ENCODE data around the gene LMBRD1.

LMBRD1 gene

DNA sequence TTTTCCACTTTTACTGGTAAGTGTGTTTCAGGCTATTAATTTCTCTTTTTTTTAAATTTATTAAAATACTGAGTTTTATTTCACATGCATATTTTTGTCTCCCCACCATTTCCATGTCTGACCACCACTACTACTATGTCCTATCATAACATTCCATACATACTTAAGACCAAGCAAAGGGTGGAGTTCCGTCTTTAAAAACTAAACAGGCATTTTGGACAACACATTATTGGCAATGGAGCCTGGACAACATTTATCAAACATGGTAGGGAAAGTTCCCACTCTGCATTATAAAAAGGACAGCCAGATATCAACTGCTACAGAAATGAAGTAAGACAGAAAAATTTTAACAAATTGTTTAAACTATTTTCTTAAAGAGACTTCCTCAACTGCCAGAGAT is 91.9 kb downstream of the LMBRD1 start:
- H3K27ac ChIP-seq = no peak overlapping the region
- TF ChIP-seq, protein P1, sequence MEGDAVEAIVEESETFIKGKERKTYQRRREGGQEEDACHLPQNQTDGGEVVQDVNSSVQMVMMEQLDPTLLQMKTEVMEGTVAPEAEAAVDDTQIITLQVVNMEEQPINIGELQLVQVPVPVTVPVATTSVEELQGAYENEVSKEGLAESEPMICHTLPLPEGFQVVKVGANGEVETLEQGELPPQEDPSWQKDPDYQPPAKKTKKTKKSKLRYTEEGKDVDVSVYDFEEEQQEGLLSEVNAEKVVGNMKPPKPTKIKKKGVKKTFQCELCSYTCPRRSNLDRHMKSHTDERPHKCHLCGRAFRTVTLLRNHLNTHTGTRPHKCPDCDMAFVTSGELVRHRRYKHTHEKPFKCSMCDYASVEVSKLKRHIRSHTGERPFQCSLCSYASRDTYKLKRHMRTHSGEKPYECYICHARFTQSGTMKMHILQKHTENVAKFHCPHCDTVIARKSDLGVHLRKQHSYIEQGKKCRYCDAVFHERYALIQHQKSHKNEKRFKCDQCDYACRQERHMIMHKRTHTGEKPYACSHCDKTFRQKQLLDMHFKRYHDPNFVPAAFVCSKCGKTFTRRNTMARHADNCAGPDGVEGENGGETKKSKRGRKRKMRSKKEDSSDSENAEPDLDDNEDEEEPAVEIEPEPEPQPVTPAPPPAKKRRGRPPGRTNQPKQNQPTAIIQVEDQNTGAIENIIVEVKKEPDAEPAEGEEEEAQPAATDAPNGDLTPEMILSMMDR (conservative IDR thresholded peaks at IDR 0.05) = no peak
- no peak for TF ChIP-seq ZFX (IDR thresholded peaks at IDR 0.05)

DNA sequence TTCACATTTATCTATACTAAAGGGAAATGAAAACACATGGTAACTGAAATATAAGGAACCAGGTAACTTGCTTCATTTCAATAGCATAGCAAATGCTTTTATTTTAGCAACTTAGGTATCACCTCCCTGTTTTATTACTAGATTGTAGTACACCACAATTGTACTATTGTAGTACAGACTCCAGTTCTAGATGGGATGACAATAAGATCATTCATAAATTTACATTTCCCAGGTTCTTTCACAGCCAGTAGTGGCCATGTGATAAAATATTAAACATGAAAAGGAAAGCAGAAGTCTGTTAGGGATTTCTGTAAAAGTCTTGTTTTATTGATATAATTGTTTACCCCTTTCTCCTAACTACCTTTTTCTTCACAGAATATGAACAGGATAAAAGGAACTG is 97.2 kb downstream of the LMBRD1 start:
- TF ChIP-seq, protein P1 (conservative IDR thresholded peaks at IDR 0.05) = no peak
- TF ChIP-seq ZFX (IDR thresholded peaks at IDR 0.05) = no peak
- H3K27ac ChIP-seq = no peak overlapping the region

DNA sequence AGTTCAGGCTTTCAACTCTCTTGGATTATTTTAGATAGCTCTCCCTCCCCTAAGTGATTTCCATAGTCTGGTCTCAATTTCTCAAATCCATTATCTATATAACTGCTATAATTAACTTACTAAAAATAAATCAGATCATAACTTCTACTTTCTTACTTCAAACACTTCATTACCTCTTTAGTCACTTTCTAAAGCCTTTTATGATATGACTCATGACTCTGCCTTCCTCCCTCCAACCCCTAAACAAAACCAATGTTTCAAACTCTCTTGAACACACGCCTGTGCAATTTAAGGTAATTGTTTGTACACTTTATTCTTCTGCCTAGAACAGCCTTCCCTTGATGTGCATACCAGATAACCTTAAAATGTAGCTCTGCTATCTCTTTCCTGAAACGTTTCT is 100.5 kb downstream of the LMBRD1 start:
- H3K27ac ChIP-seq = no peak overlapping the region
- TF ChIP-seq, protein P1 (conservative IDR thresholded peaks at IDR 0.05) = no peak
- no peak for TF ChIP-seq ZFX (IDR thresholded peaks at IDR 0.05)

DNA sequence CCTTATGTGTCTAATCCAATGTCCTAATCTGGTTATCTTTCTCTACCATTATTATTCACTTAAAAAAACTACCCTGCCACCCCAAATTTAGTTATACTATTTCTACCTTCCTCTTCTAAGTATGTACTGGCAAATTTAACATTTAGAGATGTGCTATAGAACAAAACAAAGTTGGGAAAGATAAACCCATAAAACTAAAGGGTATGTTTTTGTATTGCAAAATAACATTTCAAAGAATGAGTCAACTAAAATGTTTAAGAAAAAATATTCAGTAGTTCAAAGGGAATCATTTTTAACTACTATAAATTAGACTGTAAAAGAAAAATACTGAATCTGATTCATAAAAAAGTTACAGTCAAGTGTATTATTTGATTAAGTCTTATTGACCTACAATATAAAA is 103.0 kb downstream of the LMBRD1 start:
- TF ChIP-seq, protein P1 (conservative IDR thresholded peaks at IDR 0.05) = no peak
- no peak for TF ChIP-seq ZFX (IDR thresholded peaks at IDR 0.05)
- H3K27ac ChIP-seq = no peak overlapping the region

DNA sequence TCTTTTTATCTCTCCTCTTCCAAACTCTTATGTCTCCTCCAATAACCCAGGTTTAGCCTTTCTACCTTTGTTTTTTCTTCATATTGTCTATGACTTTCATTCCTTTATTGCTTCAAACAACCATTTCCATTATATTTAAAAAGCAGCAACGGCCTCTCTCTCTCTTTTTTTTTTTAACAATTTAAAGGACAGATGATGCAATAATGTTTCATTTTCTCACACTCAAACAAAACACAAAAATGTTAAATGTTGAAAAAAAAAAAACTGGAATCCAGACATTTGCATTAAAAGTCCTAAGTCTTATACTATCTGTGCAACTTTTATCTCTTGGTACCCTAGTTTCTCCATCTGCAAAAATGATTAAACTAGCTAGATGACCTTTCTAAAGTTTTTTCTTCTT is 105.8 kb downstream of the LMBRD1 start:
- TF ChIP-seq, protein P1 (conservative IDR thresholded peaks at IDR 0.05) = no peak
- no peak overlapping the region for H3K27ac ChIP-seq

DNA sequence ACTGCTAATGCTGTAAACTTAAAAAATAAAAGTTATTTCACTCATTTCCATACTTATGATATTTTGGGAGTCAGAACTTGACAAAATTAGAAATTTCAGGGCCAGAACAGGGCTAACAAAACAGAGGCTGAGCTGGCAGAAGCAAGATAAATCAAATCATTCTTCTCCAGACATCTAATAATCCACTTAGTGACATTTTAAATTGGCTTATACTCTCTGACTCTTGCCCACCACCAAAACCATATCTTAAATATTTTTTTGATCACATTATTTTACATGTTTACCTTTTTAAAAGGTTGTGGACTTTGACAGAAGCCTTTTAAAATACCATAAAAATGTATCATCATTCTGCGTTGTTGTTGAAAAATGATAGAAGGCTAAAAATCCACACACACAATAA is 116.5 kb downstream of the LMBRD1 start:
- H3K27ac ChIP-seq = no peak overlapping the region
- TF ChIP-seq ZFX (IDR thresholded peaks at IDR 0.05) = no peak
- TF ChIP-seq, protein P1 (conservative IDR thresholded peaks at IDR 0.05) = no peak

DNA sequence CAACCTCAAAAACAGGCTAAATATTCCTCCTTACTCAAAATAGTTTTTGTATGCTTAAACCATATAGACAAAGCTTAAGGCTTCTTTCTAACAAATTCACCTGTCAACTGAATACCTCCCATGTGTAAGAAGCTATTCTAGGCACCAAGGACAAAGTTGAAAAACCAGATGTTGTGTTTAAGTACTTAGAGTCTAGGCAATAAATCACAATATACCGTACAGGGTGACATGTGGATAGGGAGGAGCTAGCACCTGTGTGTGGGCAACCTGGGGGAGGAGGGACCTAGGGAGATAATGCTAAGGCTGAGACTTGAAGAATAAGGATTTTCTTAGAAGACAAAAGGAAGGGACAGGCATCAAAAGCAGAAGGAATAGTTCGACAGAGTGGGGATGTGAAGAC is 123.5 kb downstream of the LMBRD1 start:
- TF ChIP-seq, protein P1 (conservative IDR thresholded peaks at IDR 0.05) = no peak
- TF ChIP-seq ZFX (IDR thresholded peaks at IDR 0.05) = no peak
- H3K27ac ChIP-seq = no peak overlapping the region

Data from C4-2B (cell line).